GM12801 (cell line): Measurements from ENCODE around the gene ZCWPW1.

Experiments
- TF ChIP-seq, protein P1 (sequence below): IDR thresholded peaks from one replicate; pipeline ENCODE4 v1.5.1; 2011; ENCODE audit warnings: control low read depth; ENCODE audit not compliant: insufficient read length; ENCODE audit errors: extremely low read depth

Gene ZCWPW1

DNA sequence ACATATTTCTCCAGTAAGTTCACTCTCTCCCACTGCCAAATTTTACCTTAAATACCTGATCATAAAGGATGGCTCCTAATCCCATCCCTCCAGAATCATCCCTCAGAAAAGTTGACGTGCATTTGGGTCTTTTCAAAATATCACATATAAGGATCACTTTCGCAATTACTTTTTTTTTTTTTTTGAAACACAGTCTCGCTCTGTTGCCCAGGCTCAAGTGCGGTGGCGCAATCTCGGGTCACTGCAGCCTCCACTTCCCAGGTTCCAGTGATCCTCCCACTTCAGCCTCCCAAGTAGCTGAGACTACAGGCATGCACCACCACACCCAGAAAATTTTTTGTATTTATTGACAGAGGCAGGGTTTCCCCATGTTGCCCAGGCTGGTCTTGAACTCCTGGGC lies 17.4 kb downstream of the ZCWPW1 start:
- TF ChIP-seq, protein P1, sequence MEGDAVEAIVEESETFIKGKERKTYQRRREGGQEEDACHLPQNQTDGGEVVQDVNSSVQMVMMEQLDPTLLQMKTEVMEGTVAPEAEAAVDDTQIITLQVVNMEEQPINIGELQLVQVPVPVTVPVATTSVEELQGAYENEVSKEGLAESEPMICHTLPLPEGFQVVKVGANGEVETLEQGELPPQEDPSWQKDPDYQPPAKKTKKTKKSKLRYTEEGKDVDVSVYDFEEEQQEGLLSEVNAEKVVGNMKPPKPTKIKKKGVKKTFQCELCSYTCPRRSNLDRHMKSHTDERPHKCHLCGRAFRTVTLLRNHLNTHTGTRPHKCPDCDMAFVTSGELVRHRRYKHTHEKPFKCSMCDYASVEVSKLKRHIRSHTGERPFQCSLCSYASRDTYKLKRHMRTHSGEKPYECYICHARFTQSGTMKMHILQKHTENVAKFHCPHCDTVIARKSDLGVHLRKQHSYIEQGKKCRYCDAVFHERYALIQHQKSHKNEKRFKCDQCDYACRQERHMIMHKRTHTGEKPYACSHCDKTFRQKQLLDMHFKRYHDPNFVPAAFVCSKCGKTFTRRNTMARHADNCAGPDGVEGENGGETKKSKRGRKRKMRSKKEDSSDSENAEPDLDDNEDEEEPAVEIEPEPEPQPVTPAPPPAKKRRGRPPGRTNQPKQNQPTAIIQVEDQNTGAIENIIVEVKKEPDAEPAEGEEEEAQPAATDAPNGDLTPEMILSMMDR, result no peak

DNA sequence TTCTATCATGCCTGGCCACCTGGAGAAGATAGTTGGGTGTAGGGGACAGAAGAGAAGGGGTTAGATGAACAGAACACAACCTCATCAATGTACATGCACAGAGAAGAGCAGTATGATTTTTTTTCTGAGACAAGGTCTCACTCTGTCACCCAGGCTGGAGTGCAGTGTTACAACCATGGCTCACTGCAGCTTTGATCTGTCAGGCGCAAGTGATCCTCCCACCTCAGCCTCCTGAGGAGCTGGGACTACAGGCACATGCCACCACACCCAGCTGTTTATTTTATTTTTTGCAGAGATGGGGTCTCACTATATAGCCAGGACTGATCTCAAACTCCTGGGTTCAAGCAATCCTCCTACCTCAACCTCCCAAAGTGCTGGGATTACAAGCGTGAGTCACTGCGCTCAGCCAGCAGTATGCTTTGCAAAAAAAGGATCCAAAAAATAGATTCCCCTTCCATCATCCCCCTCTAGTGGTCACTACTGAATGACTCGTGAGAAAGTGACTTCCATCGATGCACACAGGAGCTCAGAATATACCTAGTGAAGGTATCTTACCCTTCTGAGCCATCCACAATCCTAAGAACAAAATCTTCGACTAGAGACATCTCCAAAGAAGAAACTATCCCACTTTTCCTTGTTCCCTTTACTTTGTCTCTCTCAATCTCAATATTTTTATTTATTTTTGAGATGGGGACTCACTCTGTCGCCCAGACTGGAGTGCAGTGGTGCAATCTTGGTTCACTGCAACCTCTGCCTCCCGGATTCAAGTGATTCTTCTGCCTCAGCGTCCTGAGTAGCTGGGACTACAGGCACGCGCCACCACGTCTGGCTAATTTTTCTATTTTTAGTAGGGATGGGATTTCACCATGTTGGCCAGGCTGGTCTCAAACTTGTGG lies 21.0 kb downstream of the ZCWPW1 start:
- TF ChIP-seq, protein P1, result no peak

DNA sequence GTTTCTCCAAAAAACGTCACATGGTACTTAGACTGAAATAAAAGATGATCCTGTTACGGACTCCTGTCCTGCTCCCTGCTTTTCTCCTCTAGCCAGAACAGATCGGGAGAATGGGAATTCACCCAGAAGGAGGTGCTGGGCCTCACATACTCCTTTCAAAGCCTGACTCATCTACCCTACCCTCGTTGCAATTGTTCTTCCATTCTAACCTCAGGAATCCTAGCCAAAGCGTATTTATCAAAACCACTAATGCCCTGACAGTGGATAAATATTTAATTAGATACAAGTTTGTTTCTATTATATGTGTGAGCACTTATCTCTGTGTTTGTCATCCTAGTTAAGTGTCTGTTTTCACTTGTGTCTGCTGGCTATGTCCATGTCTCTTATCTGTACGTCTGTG lies 21.7 kb downstream of the ZCWPW1 start:
- TF ChIP-seq, protein P1, result no peak

DNA sequence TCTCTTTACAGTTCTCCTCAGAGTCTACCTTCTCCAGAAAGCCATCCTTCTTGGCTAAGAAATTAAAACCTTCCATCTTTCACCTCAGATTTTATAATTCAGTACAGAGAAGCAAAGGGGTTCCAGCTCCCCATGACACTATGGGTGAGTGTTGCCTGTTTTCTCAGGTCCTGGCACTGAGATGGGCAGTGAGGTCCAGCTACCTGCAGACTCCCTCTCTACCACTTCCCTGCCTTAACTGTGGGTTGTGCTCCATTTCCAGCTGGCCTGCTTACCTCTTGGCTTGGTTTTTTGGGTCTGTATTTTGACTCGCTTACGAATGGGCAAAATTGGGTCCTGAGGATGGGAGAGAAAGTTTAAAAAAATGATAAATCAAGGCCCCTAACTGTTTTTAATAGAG lies 26.3 kb downstream of the ZCWPW1 start:
- TF ChIP-seq, protein P1, result no peak

DNA sequence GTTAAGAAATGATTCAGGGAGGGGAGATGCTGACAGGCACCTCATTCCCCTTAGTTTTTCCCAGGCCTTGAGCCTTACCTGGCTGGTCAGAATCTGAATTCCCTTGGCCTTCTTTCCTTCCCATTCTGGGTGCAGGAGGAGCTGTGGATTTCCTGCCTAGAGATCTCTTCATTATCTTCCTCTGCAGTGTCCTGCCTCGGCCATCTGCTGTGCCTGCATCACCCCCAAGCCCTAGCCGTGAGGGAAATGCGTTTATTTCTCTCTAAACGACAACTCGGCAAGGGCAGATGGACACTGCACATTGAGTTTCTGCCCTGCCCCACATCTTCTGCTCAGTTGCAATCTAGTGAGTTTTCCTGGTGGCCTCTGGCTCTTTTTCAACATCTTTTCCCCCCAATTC lies 26.7 kb downstream of the ZCWPW1 start:
- TF ChIP-seq, protein P1, result no peak

DNA sequence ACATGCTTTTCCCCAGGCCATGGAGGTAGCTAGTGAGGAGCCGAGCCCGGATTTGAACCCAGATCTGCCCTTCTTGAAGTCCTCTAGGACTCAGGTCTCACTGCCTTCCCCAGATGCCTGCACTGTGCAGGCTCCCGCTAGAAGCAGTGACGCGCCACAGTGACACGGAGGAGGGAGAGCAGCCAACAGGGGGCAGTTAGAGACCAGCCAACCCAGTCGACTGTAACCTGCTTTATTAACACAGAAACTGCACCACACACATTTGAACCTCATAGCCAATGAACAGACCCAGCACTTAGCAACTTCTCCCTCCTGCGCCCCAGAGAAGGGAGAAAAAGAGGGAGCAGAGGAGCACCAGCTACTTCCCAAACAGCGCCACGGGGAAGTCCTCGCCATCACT lies 27.8 kb downstream of the ZCWPW1 start:
- TF ChIP-seq, protein P1, result no peak

DNA sequence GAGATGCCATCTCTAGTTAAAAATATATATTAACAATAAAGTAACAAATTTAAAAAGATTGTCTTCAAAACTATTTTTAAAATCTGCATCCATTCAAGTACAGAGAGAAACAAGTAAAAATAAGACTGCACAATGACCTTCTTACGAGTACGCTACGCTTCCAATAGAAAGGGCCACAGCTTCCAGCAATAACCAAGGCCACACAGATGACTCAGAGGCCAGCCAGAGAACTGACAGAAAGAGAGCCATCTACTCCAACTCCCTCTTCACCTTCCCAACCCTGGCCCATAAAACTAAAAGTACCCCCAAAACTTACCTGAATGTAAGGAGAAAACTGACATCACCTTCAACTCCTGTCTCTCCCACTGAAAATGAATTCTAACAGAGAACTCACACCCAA lies 28.5 kb downstream of the ZCWPW1 start:
- TF ChIP-seq, protein P1, result no peak
